GM18907 (cell line): ENCODE measurements around the gene MED22.

Experiments
- ATAC-seq: cut with Tn5 transposase; IDR thresholded peaks from one replicate; pipeline ENCODE4 v1.9.1; 2021; ENCODE audit warnings: mild to moderate bottlenecking, moderate library complexity; ENCODE audit not compliant: unreplicated experiment

Gene MED22

GRCh38 chr9:133356391-133357091 lies 8.6 kb upstream of the MED22 start, which contains the start of the genes SURF1 and SURF2:
TSS of gene SURF1 (minus strand) at chr9:133356487. CDS start at chr9:133356453, 34 bp downstream.
TSS of gene SURF2 (plus strand) at chr9:133356550. CDS start at chr9:133356593, 43 bp downstream.
- ATAC-seq, result peak; percentile 44

- ATAC-seq, result peak; percentile 20
Measured at GRCh38 chr9:133355881-133356357, 8.0 kb upstream of the MED22 start.

- ATAC-seq, result no peak
Measured at GRCh38 chr9:133354766-133355165, 6.8 kb upstream of the MED22 start.

GRCh38 chr9:133353548-133353947 lies 5.6 kb upstream of the MED22 start:
- ATAC-seq, result no peak

GRCh38 chr9:133352635-133353340 lies 4.9 kb upstream of the MED22 start:
- ATAC-seq, result no peak

- no peak for ATAC-seq
Measured at GRCh38 chr9:133351908-133352634, 4.1 kb upstream of the MED22 start.

- no peak for ATAC-seq
Measured at GRCh38 chr9:133351526-133351907, 3.6 kb upstream of the MED22 start.

GRCh38 chr9:133349965-133350616 lies 2.2 kb upstream of the MED22 start:
- ATAC-seq, result no peak

- ATAC-seq, result no peak
Measured at GRCh38 chr9:133348718-133349573, 1.0 kb upstream of the MED22 start.

- peak; percentile 24 for ATAC-seq
Measured at GRCh38 chr9:133347515-133347984, 381 bp downstream of the MED22 start.

- no peak for ATAC-seq
Measured at GRCh38 chr9:133346021-133346785, 1.7 kb downstream of the MED22 start.

GRCh38 chr9:133345596-133345995 lies 2.3 kb downstream of the MED22 start:
- ATAC-seq, result no peak

GRCh38 chr9:133344979-133345378 lies 3.0 kb downstream of the MED22 start:
- ATAC-seq, result no peak

- no peak for ATAC-seq
Measured at GRCh38 chr9:133344071-133344470, 3.9 kb downstream of the MED22 start.

- ATAC-seq, result no peak
Measured at GRCh38 chr9:133342570-133342969, 5.4 kb downstream of the MED22 start.

- ATAC-seq, result no peak
Measured at GRCh38 chr9:133342069-133342406, 5.9 kb downstream of the MED22 start.

GRCh38 chr9:133341369-133342068 lies 6.4 kb downstream of the MED22 start:
- no peak for ATAC-seq

- no peak for ATAC-seq
Measured at GRCh38 chr9:133340916-133341315, 7.0 kb downstream of the MED22 start.

GRCh38 chr9:133340256-133340655 lies 7.7 kb downstream of the MED22 start:
- no peak for ATAC-seq
